GM21360 (cell line): ENCODE results near the gene NATD1.
A peak's percentile ranks its signal among the peaks of the same experiment; 100 is the strongest.

ENCODE experiments used
- ATAC-seq: cut with Tn5 transposase; IDR thresholded peaks from one replicate; pipeline ENCODE4 v1.9.1; 2021; ENCODE audit warnings: mild to moderate bottlenecking, moderate library complexity; ENCODE audit not compliant: unreplicated experiment

The NATD1 gene

GRCh38 chr17:21275579-21276263, 22.5 kb upstream of the NATD1 start:
- peak; percentile 91 for ATAC-seq

GRCh38 chr17:21275047-21275578, 21.9 kb upstream of the NATD1 start:
- no peak for ATAC-seq

- no peak for ATAC-seq
These were observed 19.9 kb upstream of the NATD1 start for GRCh38 chr17:21272881-21273792.

- ATAC-seq: no peak
These were observed 19.0 kb upstream of the NATD1 start for GRCh38 chr17:21272250-21272649.

GRCh38 chr17:21271454-21272183, 18.4 kb upstream of the NATD1 start:
- no peak for ATAC-seq

GRCh38 chr17:21269394-21269793, 16.2 kb upstream of the NATD1 start:
- no peak for ATAC-seq

- no peak for ATAC-seq
These were observed 15.5 kb upstream of the NATD1 start for GRCh38 chr17:21268596-21269188.

- no peak for ATAC-seq
These were observed 10.2 kb upstream of the NATD1 start for GRCh38 chr17:21263376-21263775.

GRCh38 chr17:21262259-21262993, 9.2 kb upstream of the NATD1 start:
- no peak for ATAC-seq

GRCh38 chr17:21258593-21258992, 5.4 kb upstream of the NATD1 start:
- ATAC-seq: no peak

- peak; percentile 6 for ATAC-seq
These were observed 634 bp upstream of the NATD1 start for GRCh38 chr17:21253646-21254441.

- ATAC-seq: no peak
These were observed 868 bp downstream of the NATD1 start for GRCh38 chr17:21252289-21252795.

- no peak for ATAC-seq
These were observed 1.7 kb downstream of the NATD1 start for GRCh38 chr17:21251337-21252010.

GRCh38 chr17:21250854-21251253, 2.4 kb downstream of the NATD1 start:
- no peak for ATAC-seq

- no peak for ATAC-seq
These were observed 3.1 kb downstream of the NATD1 start for GRCh38 chr17:21249920-21250703.

- ATAC-seq: no peak
These were observed 4.0 kb downstream of the NATD1 start for GRCh38 chr17:21249086-21249795.

- no peak for ATAC-seq
These were observed 4.7 kb downstream of the NATD1 start for GRCh38 chr17:21248500-21248899.
